ENCODE measurements around the gene RNF166.

The RNF166 gene

GRCh38 chr16:88725609-88726407 is 19.6 kb upstream of the RNF166 start:
- DNase-seq = no peak

- DNase-seq = no peak
These were observed 18.8 kb upstream of the RNF166 start for GRCh38 chr16:88724855-88725555.

GRCh38 chr16:88723911-88724310 is 17.7 kb upstream of the RNF166 start:
- DNase-seq = no peak

GRCh38 chr16:88723507-88723887 is 17.3 kb upstream of the RNF166 start:
- no peak for DNase-seq

- no peak for DNase-seq
These were observed 16.7 kb upstream of the RNF166 start for GRCh38 chr16:88722784-88723506.

GRCh38 chr16:88721815-88722755 is 15.9 kb upstream of the RNF166 start:
- no peak for DNase-seq

- no peak for DNase-seq
These were observed 15.0 kb upstream of the RNF166 start for GRCh38 chr16:88721236-88721635.

GRCh38 chr16:88720396-88720970 is 14.3 kb upstream of the RNF166 start:
- no peak for DNase-seq

- no peak for DNase-seq
These were observed 13.7 kb upstream of the RNF166 start for GRCh38 chr16:88719933-88720296.

- DNase-seq = peak in 54 of 56 donors; percentile 28 to 93 (median 80)
These were observed 13.2 kb upstream of the RNF166 start for GRCh38 chr16:88719267-88719932.

GRCh38 chr16:88718178-88718577 is 12.0 kb upstream of the RNF166 start:
- DNase-seq = no peak

GRCh38 chr16:88716601-88717001 is 10.4 kb upstream of the RNF166 start:
- DNase-seq = no peak

GRCh38 chr16:88716201-88716600 is 10.0 kb upstream of the RNF166 start:
- no peak for DNase-seq

GRCh38 chr16:88715312-88716190 is 9.3 kb upstream of the RNF166 start:
- DNase-seq = no peak

- no peak for DNase-seq
These were observed 8.5 kb upstream of the RNF166 start for GRCh38 chr16:88714420-88715302.

GRCh38 chr16:88713568-88714419 is 7.6 kb upstream of the RNF166 start:
- no peak for DNase-seq

GRCh38 chr16:88713054-88713453 is 6.8 kb upstream of the RNF166 start:
- DNase-seq = no peak
